H1 (cell line): ENCODE results near the gene ENO2.

Experiments
- CHD7 ChIP-seq: fragments of 300-600 bp; sonication (generic); IDR thresholded peaks from 2 replicates; pipeline ENCODE4 v1.7.1; 2012; ENCODE audit warnings: low read length, moderate library complexity, mild to moderate bottlenecking, inconsistent platforms; ENCODE audit not compliant: insufficient replicate concordance
- EZH2 ChIP-seq: fragments of 200-600 bp; sonication (generic); IDR thresholded peaks from 2 replicates; pipeline ENCODE4 v1.7.1; 2012; ENCODE audit warnings: low read depth, mild to moderate bottlenecking, moderate library complexity, low read length, inconsistent platforms; ENCODE audit not compliant: severe bottlenecking
- RFX5 ChIP-seq: IDR thresholded peaks from 2 replicates; pipeline ENCODE4 v1.6.1; 2011; ENCODE audit warnings: low read depth, low read length, improper control_type of control experiment, borderline replicate concordance

DNA sequence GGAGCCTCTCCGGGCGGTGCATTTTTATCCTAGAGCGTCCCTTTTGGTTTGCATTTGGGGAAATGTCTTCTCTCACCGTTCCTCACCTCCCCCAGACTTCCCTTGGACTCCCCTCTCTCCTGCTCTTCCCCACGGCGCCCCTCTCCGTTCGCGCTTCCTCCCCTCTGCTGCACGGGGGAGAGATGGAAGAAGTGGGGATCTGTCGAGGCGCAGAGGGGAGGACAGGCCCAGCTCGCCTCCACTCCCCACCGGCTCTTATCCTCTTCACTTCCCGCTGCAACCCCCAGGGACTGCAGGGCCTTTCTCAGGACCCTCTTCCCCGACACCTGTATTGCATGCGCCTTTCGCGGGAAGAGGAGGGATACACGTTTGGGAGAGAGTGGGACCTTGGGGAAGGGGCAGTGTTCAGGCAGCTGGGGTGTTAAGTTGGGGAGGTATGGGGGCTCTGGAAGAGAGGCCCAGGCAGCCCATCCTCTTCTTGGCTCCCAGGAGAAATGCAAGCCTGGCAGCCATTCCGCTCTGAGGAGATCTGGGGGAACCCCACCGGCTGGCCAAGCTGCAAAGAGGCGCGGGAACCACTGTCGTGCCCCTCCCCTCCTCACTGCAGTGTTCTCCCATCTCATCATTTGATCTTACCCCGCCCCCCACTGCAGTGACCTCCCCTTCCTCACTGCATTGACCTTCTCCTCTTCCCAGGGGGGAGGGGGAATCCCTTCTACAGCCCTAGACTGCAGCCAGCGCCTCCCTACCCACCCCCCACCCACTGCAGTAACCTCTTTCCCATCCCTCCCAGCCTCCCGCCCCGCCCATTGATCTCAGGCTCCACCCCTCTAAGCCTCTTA, 788 bp downstream of the ENO2 start:
- TF ChIP-seq RFX5: no peak
- no peak for TF ChIP-seq CHD7
- TF ChIP-seq EZH2: no peak
